Prostate gland (tissue), 2 donors: ENCODE data around the gene NAP1L1.

Source experiments
- POLR2A ChIP-seq: fragments of 450-650 bp; IDR thresholded peaks from one replicate; pipeline ENCODE4 v1.6.1; 2016; ENCODE audit warnings: antibody characterized with exemption, mild to moderate bottlenecking
- TF ChIP-seq, protein P1 (sequence below), 4 experiments: fragments of 200-600 bp in 2 of 4; fragments of 450-650 bp in 2 of 4; sonication (generic) in 2 of 4; IDR thresholded peaks; 1 replicate in 3 of 4; 2 replicates in 1 of 4; pipeline ENCODE4 v1.5.1; 2016 to 2019; ENCODE audit warnings: antibody characterized with exemption in 4 of 4, mild to moderate bottlenecking in 2 of 4, moderate library complexity in 2 of 4

- TF ChIP-seq, protein P1, sequence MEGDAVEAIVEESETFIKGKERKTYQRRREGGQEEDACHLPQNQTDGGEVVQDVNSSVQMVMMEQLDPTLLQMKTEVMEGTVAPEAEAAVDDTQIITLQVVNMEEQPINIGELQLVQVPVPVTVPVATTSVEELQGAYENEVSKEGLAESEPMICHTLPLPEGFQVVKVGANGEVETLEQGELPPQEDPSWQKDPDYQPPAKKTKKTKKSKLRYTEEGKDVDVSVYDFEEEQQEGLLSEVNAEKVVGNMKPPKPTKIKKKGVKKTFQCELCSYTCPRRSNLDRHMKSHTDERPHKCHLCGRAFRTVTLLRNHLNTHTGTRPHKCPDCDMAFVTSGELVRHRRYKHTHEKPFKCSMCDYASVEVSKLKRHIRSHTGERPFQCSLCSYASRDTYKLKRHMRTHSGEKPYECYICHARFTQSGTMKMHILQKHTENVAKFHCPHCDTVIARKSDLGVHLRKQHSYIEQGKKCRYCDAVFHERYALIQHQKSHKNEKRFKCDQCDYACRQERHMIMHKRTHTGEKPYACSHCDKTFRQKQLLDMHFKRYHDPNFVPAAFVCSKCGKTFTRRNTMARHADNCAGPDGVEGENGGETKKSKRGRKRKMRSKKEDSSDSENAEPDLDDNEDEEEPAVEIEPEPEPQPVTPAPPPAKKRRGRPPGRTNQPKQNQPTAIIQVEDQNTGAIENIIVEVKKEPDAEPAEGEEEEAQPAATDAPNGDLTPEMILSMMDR (IDR thresholded peaks at IDR 0.05), result no peak
- no peak for TF ChIP-seq POLR2A
These were observed 63.5 kb downstream of the NAP1L1 start for GRCh38 chr12:76020731-76021672.
